RWPE2 (cell line): ENCODE measurements around the gene CNIH2.

Source experiments
- ATAC-seq: fragments of 200-7000 bp; cut with Tn5 transposase; 3 replicates; pipeline ENCODE4 v1.9.1; 2021; ENCODE audit warnings: low read depth
- DNase-seq: peaks from one replicate; pipeline ENCODE4 v3.0.0-alpha.2; 2020; ENCODE audit warnings: low spot score
- H3K27ac ChIP-seq: fragments of 450-650 bp; 2 replicates; pipeline ENCODE4 v1.5.1; 2017; ENCODE audit warnings: mild to moderate bottlenecking; ENCODE audit not compliant: poor library complexity, severe bottlenecking
- H3K27me3 ChIP-seq: fragments of 250-450 bp; sonication (Bioruptor Pico); 2 replicates; pipeline ENCODE4 v1.5.1; 2021; ENCODE audit warnings: mild to moderate bottlenecking, moderate library complexity; ENCODE audit not compliant: insufficient read depth, poor library complexity, severe bottlenecking
- H3K36me3 ChIP-seq: fragments of 250-450 bp; sonication (Bioruptor Pico); 2 replicates; pipeline ENCODE4 v1.5.1; 2020; ENCODE audit warnings: low read depth, mild to moderate bottlenecking, moderate library complexity
- H3K4me1 ChIP-seq: fragments of 250-450 bp; sonication (Bioruptor Pico); 2 replicates; pipeline ENCODE4 v1.5.1; 2021; ENCODE audit warnings: mild to moderate bottlenecking, moderate library complexity; ENCODE audit not compliant: insufficient read depth, poor library complexity, severe bottlenecking
- H3K4me3 ChIP-seq: fragments of 250-450 bp; sonication (Bioruptor Pico); 2 replicates; pipeline ENCODE4 v1.5.1; 2021; ENCODE audit warnings: mild to moderate bottlenecking, moderate library complexity; ENCODE audit not compliant: severe bottlenecking
- H3K9me3 ChIP-seq: fragments of 250-450 bp; sonication (Bioruptor Pico); 2 replicates; pipeline ENCODE4 v1.5.1; 2021; ENCODE audit warnings: mild to moderate bottlenecking, moderate library complexity; ENCODE audit not compliant: severe bottlenecking
- TF ChIP-seq, protein P1 (sequence below): fragments of 450-650 bp; IDR thresholded peaks from one replicate; pipeline ENCODE4 v1.5.1; 2017; ENCODE audit warnings: mild to moderate bottlenecking, moderate library complexity; ENCODE audit not compliant: poor library complexity, severe bottlenecking

CNIH2 gene

GRCh38 chr11:66329165-66329673 is 51.2 kb downstream of the CNIH2 start:
- TF ChIP-seq, protein P1, sequence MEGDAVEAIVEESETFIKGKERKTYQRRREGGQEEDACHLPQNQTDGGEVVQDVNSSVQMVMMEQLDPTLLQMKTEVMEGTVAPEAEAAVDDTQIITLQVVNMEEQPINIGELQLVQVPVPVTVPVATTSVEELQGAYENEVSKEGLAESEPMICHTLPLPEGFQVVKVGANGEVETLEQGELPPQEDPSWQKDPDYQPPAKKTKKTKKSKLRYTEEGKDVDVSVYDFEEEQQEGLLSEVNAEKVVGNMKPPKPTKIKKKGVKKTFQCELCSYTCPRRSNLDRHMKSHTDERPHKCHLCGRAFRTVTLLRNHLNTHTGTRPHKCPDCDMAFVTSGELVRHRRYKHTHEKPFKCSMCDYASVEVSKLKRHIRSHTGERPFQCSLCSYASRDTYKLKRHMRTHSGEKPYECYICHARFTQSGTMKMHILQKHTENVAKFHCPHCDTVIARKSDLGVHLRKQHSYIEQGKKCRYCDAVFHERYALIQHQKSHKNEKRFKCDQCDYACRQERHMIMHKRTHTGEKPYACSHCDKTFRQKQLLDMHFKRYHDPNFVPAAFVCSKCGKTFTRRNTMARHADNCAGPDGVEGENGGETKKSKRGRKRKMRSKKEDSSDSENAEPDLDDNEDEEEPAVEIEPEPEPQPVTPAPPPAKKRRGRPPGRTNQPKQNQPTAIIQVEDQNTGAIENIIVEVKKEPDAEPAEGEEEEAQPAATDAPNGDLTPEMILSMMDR = no peak
- Histone ChIP-seq H3K27ac (peak overlapping the region; percentile 92), H3K4me1 (peaks cover 29% of the 10 kb centered on the region), H3K36me3 (peaks cover 24% of the 10 kb centered on the region), H3K27me3 (no peaks in the 10 kb centered on the region), H3K4me3 (no peak overlapping the region), H3K9me3 (no peaks in the 10 kb centered on the region)
- no peak for ATAC-seq
- DNase-seq = no peak

- Histone ChIP-seq H3K27me3 (no peaks in the 10 kb centered on the region), H3K27ac (no peak overlapping the region), H3K36me3 (peaks cover 37% of the 10 kb centered on the region), H3K4me3 (no peak overlapping the region), H3K4me1 (peaks cover 31% of the 10 kb centered on the region), H3K9me3 (no peaks in the 10 kb centered on the region)
- TF ChIP-seq, protein P1 = no peak
- DNase-seq (no peak), ATAC-seq (no peak)
These were observed 53.0 kb downstream of the CNIH2 start for GRCh38 chr11:66330931-66331330.

DNA sequence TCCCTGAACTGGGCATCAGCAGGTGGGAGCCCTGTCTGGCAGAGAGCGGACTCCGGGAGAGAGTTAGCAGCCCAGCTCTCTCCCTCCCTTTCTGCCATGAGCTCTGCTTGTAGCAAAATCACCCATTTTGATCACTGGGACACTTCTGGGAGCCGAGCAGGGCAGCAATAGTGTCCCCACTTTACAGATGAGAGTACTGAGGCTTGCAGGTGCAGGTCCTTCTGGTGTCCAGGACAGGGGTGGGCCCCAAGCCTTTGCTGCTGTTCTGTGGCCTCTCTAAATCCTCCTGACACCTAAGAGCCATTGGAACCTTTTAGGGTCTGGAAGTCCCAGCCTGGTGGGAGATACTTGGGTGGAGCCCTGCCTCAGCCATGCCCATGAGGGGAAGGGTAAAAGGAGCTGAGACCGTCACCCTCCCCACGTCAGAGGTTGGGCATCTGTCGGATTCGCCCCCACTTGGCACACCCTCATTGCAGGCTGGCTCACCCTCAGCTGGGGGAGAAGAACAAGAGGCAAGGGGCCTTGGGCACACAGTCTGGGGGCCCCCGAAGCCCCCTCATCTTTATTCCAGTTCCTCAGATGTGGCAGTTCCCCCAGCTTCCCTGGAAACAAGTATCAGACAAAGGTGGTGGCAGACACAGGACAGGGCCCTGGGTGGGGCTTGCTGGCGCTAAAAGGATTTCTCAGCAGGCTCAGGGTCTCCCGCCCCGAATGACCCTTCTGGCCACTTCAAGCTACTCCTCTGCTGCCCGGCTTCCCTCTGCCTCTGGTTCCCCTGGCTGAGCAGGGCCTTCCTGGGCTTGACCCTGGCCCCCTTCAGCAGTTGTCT is 53.8 kb downstream of the CNIH2 start:
- TF ChIP-seq, protein P1 = no peak
- Histone ChIP-seq H3K4me3 (no peak overlapping the region), H3K27ac (no peak overlapping the region), H3K27me3 (no peaks in the 10 kb centered on the region), H3K36me3 (peaks cover 37% of the 10 kb centered on the region), H3K4me1 (peaks cover 30% of the 10 kb centered on the region), H3K9me3 (no peaks in the 10 kb centered on the region)
- ATAC-seq = no peak
- DNase-seq = peak; percentile 42

- TF ChIP-seq, protein P1 = no peak
- H3K36me3 ChIP-seq = peaks cover 42% of the 10 kb centered on the region
- no peak for ATAC-seq
These were observed 54.6 kb downstream of the CNIH2 start for GRCh38 chr11:66332371-66333219.

More at GRCh38 chr11:66332371-66333219, 54.6 kb downstream of the CNIH2 start:
- H3K9me3 ChIP-seq = no peaks in the 10 kb centered on the region
- H3K27ac ChIP-seq = no peak overlapping the region
- H3K4me3 ChIP-seq = no peak overlapping the region
- DNase-seq = peak; percentile 36
- H3K4me1 ChIP-seq = peaks cover 30% of the 10 kb centered on the region
- no peaks in the 10 kb centered on the region for H3K27me3 ChIP-seq
